GM15510 (cell line): ENCODE results near the gene PNPLA2.

ENCODE experiments used
- POLR2A ChIP-seq: IDR thresholded peaks from 3 replicates; pipeline ENCODE4 v1.6.1; 2011; ENCODE audit warnings: borderline replicate concordance; ENCODE audit not compliant: insufficient read length; ENCODE audit errors: extremely low read depth

The PNPLA2 gene

GRCh38 chr11:818396-819128 lies at the start of gene PNPLA2:
Gene PNPLA2, plus strand, starts transcription at chr11:818914. Its CDS starts 805 bp downstream, at chr11:819719.
- TF ChIP-seq POLR2A, result no peak

GRCh38 chr11:769887-770641 lies 48.6 kb upstream of the PNPLA2 start:
- no peak for TF ChIP-seq POLR2A

- TF ChIP-seq POLR2A, result no peak
Observed at GRCh38 chr11:770642-771616, 47.8 kb upstream of the PNPLA2 start.

GRCh38 chr11:771617-772204 lies 47.0 kb upstream of the PNPLA2 start:
- no peak for TF ChIP-seq POLR2A

GRCh38 chr11:772429-773390 lies 46.0 kb upstream of the PNPLA2 start:
- TF ChIP-seq POLR2A, result no peak

GRCh38 chr11:773425-773824 lies 45.3 kb upstream of the PNPLA2 start:
- TF ChIP-seq POLR2A, result no peak

GRCh38 chr11:773830-774229 lies 44.9 kb upstream of the PNPLA2 start:
- TF ChIP-seq POLR2A, result no peak

GRCh38 chr11:774873-775592 lies 43.7 kb upstream of the PNPLA2 start:
- TF ChIP-seq POLR2A, result no peak

- TF ChIP-seq POLR2A, result no peak
Observed at GRCh38 chr11:776263-776560, 42.5 kb upstream of the PNPLA2 start.

- TF ChIP-seq POLR2A, result no peak
Observed at GRCh38 chr11:776561-777287, 42.0 kb upstream of the PNPLA2 start.

GRCh38 chr11:777288-778255 lies 41.1 kb upstream of the PNPLA2 start, which contains the start of gene GATD1:
Gene GATD1, minus strand, starts transcription at chr11:777487. Its CDS starts 25 bp downstream, at chr11:777462.
- peak; percentile 99 for TF ChIP-seq POLR2A
